Common myeloid progenitor, CD34-positive (primary cell): ENCODE data around the gene MDK.

Experiments used
- CTCF ChIA-PET: fragments of 350-600 bp; sonication (Branson Sonifier 250); formaldehyde crosslinking; loops from one replicate; lab custom pipeline; 2021; ENCODE audit warnings: antibody characterized with exemption; lab: Charles Lee
- POLR2A ChIA-PET: fragments of 350-600 bp; sonication (Branson Sonifier 250); formaldehyde crosslinking; loops from one replicate; lab custom pipeline; 2021; ENCODE audit warnings: antibody characterized with exemption; lab: Charles Lee
- DNase-seq, 3 donors: peaks; one replicate each; pipeline versions ENCODE4 v3.0.0 to v3.0.0-alpha.2; 2013
- H3K27ac ChIP-seq, 2 experiments: 1 replicate in 1 of 2; 2 replicates in 1 of 2; pipeline ENCODE4 v1.7.0; 2013; ENCODE audit warnings: inconsistent platforms in 2 of 2, low read length in 2 of 2, mild to moderate bottlenecking in 2 of 2, low read depth in 1 of 2, moderate library complexity in 1 of 2; ENCODE audit not compliant: severe bottlenecking in 2 of 2, insufficient read depth in 1 of 2, poor library complexity in 1 of 2
- H3K27me3 ChIP-seq, 5 experiments: replicated peaks in 2 of 5; 1 replicate in 3 of 5; 2 replicates in 2 of 5; pipeline versions ENCODE4 v1.6.1 to v1.7.0; 2013; ENCODE audit warnings: low read length in 4 of 5, mild to moderate bottlenecking in 2 of 5, moderate library complexity in 2 of 5, inconsistent platforms in 1 of 5; ENCODE audit not compliant: insufficient read depth in 5 of 5, control insufficient read depth in 4 of 5
- H3K36me3 ChIP-seq, 4 experiments: 1 replicate in 2 of 4; 2 replicates in 2 of 4; pipeline versions ENCODE4 v1.6.1 to v1.7.0; 2013; ENCODE audit warnings: low read length in 3 of 4, control low read depth in 1 of 4, mild to moderate bottlenecking in 1 of 4; ENCODE audit not compliant: control insufficient read depth in 4 of 4, insufficient read depth in 4 of 4
- H3K4me1 ChIP-seq, 4 experiments: 1 replicate in 3 of 4; 2 replicates in 1 of 4; pipeline versions ENCODE4 v1.6.1 to v1.7.1; 2013; ENCODE audit warnings: low read length in 3 of 4, mild to moderate bottlenecking in 3 of 4, control low read depth in 1 of 4, inconsistent platforms in 1 of 4, moderate library complexity in 1 of 4; ENCODE audit not compliant: control insufficient read depth in 4 of 4, insufficient read depth in 4 of 4; ENCODE audit errors: control extremely low read depth in 1 of 4
- H3K4me3 ChIP-seq, 7 experiments: 1 replicate in 4 of 7; 2 replicates in 3 of 7; pipeline versions ENCODE4 v1.5.1 to v1.7.0; 2013; ENCODE audit warnings: mild to moderate bottlenecking in 7 of 7, low read length in 6 of 7, moderate library complexity in 6 of 7, inconsistent platforms in 2 of 7, low read depth in 2 of 7, control low read depth in 1 of 7; ENCODE audit not compliant: insufficient read depth in 4 of 7, control insufficient read depth in 1 of 7; ENCODE audit errors: extremely low read depth in 1 of 7
- H3K9me3 ChIP-seq, 5 experiments: 1 replicate in 4 of 5; 2 replicates in 1 of 5; pipeline versions ENCODE4 v1.6.1 to v1.7.1; 2013; ENCODE audit warnings: low read length in 4 of 5, mild to moderate bottlenecking in 2 of 5, inconsistent platforms in 1 of 5, low read depth in 1 of 5, moderate library complexity in 1 of 5; ENCODE audit not compliant: control insufficient read depth in 4 of 5, insufficient read depth in 2 of 5; ENCODE audit errors: control extremely low read depth in 1 of 5
- WGBS: methylation state at CpG from one replicate; pipeline ENCODE4 v1.1.5; 2013; ENCODE audit not compliant: insufficient coverage; 5-methylcytosine and 5-hydroxymethylcytosine counted together

Gene MDK

DNA sequence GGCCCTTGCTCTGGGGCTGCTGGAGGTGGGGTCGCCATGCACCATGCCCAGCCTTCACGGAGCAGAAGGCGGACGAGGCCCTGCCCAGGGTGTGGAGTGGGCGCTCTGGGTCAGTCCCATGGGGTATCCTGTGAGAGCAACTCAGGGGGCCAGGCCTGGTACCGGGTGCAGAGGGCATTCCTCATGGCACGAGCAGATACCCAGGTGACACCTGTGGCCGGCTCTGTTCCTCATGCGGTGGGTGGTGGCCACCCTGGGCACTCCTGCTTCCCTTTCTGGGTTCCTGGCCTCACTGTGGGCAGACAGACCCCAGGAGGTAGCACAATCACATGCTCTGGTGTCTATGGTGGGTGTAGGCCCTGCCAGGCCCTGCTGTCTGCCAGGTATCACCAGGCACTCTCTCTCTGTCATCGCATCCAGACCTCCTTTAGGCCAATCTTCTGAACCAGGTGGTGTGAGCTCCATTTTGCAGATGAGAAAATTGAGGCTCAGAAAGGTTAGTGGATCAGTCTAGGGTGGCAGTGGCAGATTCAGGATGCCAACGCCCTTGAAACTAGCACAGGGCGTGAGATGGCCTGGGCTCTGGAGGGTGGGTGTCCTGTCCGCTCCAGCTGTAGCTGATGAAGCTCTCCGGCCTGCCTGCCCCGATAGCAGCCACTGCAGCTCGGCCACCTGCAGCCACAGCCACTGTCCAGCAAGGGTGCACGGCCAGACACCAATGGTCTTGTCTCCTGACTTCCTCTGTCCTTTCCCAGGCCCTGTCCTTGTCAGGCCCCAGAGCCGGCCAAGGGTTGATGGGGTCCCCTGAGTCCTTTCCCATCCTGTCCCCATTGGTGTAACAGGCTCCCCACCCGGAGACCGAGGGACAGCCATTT is 19.1 kb upstream of the MDK start:
- Histone ChIP-seq H3K36me3 (peaks cover 0 to 44% (median 21%) of the 10 kb centered on the region in 4 experiments), H3K4me1 (peaks cover 2 to 66% (median 59%) of the 10 kb centered on the region in 4 experiments), H3K4me3 (peak overlapping the region; percentile 44 to 83 (median 65)), H3K9me3 (no peaks in the 10 kb centered on the region), H3K27me3 (no peaks in the 10 kb centered on the region), H3K27ac (peak overlapping the region; percentile 91 to 94)
- CTCF ChIA-PET: interaction anchor here (1.2 to 42.2 kb wide), 9 partner anchors 1 to 180 kb away, joined by 3 to 1037 read pairs (median 4); partner anchors contain the start of genes DGKZ and MDK
- DNase-seq: peak in 1 of 3 donors; percentile 58
- 47% methylated on average over 20 of the region's 20 CpGs for WGBS
- POLR2A ChIA-PET: interaction anchor here (0.6 to 1.7 kb wide), 3 partner anchors 16 to 1608 kb away, joined by 3 to 7 read pairs (median 3); partner anchors contain the start of gene DGKZ

DNA sequence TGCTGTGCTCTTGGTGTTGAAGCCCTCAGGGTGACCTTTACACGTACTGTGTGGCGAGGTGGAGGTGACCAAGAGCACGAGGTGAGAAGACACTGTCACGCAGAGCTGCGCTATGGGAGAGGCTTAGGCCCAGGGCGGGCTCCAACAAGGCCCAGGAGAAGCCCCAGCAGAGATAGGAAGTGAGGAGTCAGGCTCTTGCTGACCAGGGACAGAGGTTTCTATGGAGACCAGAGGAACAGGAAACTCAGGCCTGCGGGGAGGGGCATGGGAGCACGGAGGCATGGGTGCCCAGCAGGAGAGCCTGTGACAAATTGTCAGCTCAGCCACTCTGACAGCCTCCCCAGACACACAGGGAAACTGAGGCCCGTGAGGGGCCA is 18.4 kb upstream of the MDK start:
- Histone ChIP-seq H3K36me3 (peaks cover 2 to 49% (median 23%) of the 10 kb centered on the region in 4 experiments), H3K4me3 (peak overlapping the region in 5 of 7 experiments; percentile 3 to 83 (median 73)), H3K4me1 (peaks cover 2 to 61% (median 53%) of the 10 kb centered on the region in 4 experiments), H3K9me3 (no peaks in the 10 kb centered on the region), H3K27me3 (no peaks in the 10 kb centered on the region), H3K27ac (peak overlapping the region; percentile 56 to 94)
- 63% methylated on average over 9 of the region's 9 CpGs for WGBS
- DNase-seq: no peak
- ChIA-PET CTCF (interaction anchor here (1.2 to 42.2 kb wide), 6 partner anchors 1 to 179 kb away, joined by 3 to 1037 read pairs (median 5); partner anchors contain the start of genes DGKZ and MDK), POLR2A (no interaction called here)

DNA sequence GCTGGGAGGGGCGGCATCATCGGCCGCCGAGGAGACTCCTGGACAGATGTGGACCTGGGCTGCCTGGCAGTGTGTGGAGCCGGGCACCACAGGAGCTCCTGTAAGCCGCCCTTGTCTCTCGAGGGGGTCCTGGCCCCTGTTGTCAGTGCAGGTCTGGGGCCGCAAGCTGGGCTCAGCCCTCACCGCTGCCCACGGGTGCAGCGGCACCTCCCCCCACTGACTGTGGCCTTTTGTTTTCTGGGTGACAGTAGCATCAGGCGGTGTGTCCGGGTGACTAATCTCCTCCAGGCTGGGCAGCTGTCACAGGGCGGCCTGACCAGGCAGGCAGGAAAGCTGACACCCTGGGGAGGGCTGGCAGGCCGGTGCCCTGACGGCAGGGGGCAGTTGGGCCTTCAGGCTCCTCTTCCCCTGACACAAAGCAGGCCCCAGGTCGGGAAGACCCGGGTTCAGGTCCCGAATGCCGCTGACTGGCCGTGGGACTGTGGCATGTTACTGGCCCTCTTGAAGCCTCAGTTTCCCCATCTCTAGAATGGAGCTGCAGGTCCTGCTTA is 17.9 kb upstream of the MDK start:
- H3K4me3 ChIP-seq: peak overlapping the region in 2 of 7 experiments; percentile 82 to 83
- peaks cover 2 to 61% (median 53%) of the 10 kb centered on the region in 4 experiments for H3K4me1 ChIP-seq
- H3K36me3 ChIP-seq: peaks cover 3 to 54% (median 26%) of the 10 kb centered on the region in 4 experiments
- H3K27ac ChIP-seq: peak overlapping the region; percentile 56 to 94
- POLR2A ChIA-PET: no interaction called here
- CTCF ChIA-PET: interaction anchor here (1.2 to 42.2 kb wide), 6 partner anchors 2 to 179 kb away, joined by 3 to 1037 read pairs (median 5); partner anchors contain the start of genes DGKZ and MDK
- no peak for DNase-seq
- WGBS: 90% methylated on average over 16 of the region's 21 CpGs
- H3K9me3 ChIP-seq: no peaks in the 10 kb centered on the region
- H3K27me3 ChIP-seq: no peaks in the 10 kb centered on the region

DNA sequence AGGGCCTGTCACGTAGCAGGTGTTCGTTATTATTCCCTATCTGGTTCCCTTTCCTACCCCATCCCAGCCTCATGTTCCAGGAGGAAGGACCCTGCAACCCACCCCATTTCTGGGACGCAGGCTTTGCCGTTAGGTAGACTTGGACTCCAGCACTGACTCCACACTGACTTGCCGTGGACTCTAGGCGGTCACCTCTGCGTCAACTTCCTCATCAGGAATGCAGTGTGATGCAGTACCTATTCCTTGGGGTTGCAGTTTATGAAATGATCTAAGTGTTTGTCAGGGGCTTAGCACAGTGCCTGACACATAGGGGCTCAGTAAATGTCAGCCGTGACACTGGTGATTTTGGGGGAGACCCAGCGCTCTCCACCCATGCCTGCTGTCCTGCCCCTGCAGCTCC is 17.4 kb upstream of the MDK start:
- no peak for DNase-seq
- WGBS: 86% methylated on average over 7 of the region's 9 CpGs
- Histone ChIP-seq H3K9me3 (no peaks in the 10 kb centered on the region), H3K4me1 (peaks cover 2 to 61% (median 53%) of the 10 kb centered on the region in 4 experiments), H3K4me3 (no peak overlapping the region), H3K36me3 (peaks cover 3 to 57% (median 31%) of the 10 kb centered on the region in 4 experiments), H3K27me3 (no peaks in the 10 kb centered on the region), H3K27ac (peak overlapping the region in 1 of 2 experiments; percentile 94)
- CTCF ChIA-PET: interaction anchor here (1.7 to 42.2 kb wide), 4 partner anchors 2 to 124 kb away, joined by 3 to 1037 read pairs (median 522); partner anchors contain the start of genes DGKZ and MDK
- POLR2A ChIA-PET: interaction anchor here (1.1 kb wide), 1 partner anchor 10 kb away, joined by 4 read pairs; no protein-coding TSS in a partner anchor

DNA sequence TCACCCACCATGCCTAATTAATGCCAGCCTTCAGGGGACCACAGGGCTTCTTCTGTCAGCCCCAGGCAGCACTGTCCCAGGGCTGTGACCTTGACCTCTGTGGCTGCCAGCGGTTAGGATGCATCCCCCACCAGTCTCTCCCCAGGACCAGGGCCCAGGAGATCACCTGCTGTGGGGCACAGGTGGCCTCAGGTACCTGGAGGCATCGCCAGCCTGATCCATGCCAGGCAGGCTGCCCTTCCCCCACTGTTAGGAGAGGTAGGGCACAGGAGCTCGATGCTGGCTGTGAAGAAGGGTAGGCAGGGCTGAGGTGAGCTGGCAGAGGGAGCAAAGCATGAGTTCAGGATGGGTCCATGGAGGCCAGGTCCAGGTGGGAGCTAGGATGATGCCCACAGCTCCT is 16.7 kb upstream of the MDK start:
- peaks cover 3 to 65% (median 38%) of the 10 kb centered on the region in 4 experiments for H3K36me3 ChIP-seq
- no peak overlapping the region for H3K4me3 ChIP-seq
- POLR2A ChIA-PET: interaction anchor here (1.1 kb wide), 1 partner anchor 11 kb away, joined by 4 read pairs; no protein-coding TSS in a partner anchor
- WGBS: 100% methylated on average over 1 of the region's 3 CpGs
- H3K27ac ChIP-seq: peak overlapping the region in 1 of 2 experiments; percentile 29
- CTCF ChIA-PET: interaction anchor here (1.0 to 42.2 kb wide), 9 partner anchors 3 to 126 kb away, joined by 3 to 1037 read pairs (median 6); partner anchors contain the start of genes DGKZ and MDK
- no peak for DNase-seq
- H3K9me3 ChIP-seq: no peaks in the 10 kb centered on the region
- H3K27me3 ChIP-seq: no peaks in the 10 kb centered on the region
- H3K4me1 ChIP-seq: peaks cover 2 to 61% (median 53%) of the 10 kb centered on the region in 4 experiments

DNA sequence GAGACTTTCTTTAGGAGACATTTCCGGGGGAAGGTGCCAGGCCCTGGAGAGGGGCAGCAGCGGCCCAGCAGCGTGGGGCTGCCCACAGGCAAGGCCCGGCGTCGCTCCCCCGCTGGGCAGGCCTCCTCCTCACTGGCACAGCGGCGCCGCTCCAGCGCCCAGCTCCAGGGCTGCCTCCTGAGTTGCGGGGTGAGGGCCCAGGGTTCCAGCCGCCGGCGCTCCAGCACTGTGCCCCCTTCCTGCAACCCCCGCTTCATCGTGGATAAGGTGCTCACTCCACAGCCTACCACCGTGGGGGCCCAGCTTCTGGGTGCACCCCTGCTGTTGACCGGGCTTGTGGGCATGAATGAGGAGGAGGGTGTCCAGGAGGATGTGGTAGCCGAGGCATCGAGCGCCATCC is 15.2 kb upstream of the MDK start:
- Histone ChIP-seq H3K27me3 (no peaks in the 10 kb centered on the region), H3K9me3 (no peaks in the 10 kb centered on the region), H3K4me1 (peaks cover 0 to 52% (median 43%) of the 10 kb centered on the region in 4 experiments), H3K36me3 (peaks cover 5 to 78% (median 44%) of the 10 kb centered on the region in 4 experiments), H3K4me3 (no peak overlapping the region), H3K27ac (no peak overlapping the region)
- ChIA-PET CTCF (interaction anchor here (1.4 to 42.2 kb wide), 5 partner anchors 4 to 127 kb away, joined by 4 to 1037 read pairs (median 9); partner anchors contain the start of genes DGKZ and MDK), POLR2A (interaction anchor here (0.9 kb wide), 1 partner anchor 19 kb away, joined by 3 read pairs; the partner anchor contains the start of gene DGKZ)
- WGBS: 96% methylated on average over 12 of the region's 22 CpGs
- DNase-seq: no peak
